DMS 273 (cell line): ENCODE measurements around the gene ZBED5.
"Not testable (repeated sequence)": the region's sequence is repeated elsewhere in the genome, so short reads cannot be mapped to it uniquely, and the experiment has no call there.

Source experiments
- DNase-seq: peaks from one replicate; lab custom pipeline; 2025; ENCODE audit not compliant: unreplicated experiment; lab: John Stamatoyannopoulos, UW

The ZBED5 gene

DNA sequence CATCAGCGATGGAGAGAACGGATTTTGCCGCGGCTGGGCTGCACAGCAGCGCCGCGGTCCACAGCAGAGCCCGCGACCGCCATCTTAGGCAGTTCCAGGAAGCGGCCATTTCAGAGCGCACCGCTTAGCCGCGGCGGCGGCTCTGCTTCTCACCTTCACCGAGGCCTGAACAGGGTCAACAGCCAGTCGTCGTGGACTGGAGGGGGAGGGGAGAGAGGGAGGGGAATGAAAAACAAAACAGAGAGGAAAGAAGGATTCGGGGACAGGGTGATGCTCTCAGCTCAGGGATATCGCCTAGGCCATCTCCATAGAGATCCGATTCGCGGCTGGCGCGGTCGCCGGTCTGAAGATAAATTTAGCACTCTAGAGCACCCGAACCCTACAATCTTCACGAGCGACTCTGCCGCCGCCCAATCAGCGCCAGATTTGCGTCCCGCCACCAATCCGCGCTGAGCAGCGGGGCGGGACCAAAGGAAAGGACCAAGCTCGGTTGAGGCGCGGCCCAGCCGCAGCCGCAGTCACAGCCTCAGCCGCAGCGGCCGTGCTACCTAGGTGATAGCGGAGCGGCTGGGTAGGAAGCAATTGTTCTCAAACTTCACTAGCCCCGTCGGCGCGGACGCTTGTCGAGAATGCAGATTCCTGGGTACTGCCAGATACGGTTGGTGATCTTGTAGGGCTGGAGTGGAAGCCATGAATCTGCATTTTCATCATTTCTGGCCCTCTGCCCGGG lies at the start of gene ZBED5:
TSS of gene ZBED5 (minus strand) at position 345 of the 730 bp plus-strand sequence. CDS start 3,108 bp downstream, outside the sequence.
- peak; percentile 98 for DNase-seq

DNA sequence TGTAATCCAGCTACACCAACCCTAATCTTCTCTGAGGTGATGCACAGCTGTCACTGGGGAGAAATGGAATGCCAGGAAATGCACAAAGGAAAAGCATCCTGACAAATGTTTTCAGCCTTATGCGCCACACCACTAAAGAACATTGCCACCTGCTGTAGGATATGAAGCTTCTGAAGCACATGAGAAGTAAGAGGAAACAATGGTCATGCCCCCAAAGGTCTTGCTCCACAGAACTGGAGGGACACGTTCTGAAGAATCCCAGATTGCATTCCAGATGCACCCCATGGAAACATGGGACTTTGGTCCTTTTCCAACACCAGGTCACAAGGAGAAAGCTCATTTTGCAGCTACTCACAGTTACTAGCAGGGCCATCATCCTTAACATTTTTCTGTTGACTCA lies 48.7 kb upstream of the ZBED5 start:
- DNase-seq: peak; percentile 67

DNA sequence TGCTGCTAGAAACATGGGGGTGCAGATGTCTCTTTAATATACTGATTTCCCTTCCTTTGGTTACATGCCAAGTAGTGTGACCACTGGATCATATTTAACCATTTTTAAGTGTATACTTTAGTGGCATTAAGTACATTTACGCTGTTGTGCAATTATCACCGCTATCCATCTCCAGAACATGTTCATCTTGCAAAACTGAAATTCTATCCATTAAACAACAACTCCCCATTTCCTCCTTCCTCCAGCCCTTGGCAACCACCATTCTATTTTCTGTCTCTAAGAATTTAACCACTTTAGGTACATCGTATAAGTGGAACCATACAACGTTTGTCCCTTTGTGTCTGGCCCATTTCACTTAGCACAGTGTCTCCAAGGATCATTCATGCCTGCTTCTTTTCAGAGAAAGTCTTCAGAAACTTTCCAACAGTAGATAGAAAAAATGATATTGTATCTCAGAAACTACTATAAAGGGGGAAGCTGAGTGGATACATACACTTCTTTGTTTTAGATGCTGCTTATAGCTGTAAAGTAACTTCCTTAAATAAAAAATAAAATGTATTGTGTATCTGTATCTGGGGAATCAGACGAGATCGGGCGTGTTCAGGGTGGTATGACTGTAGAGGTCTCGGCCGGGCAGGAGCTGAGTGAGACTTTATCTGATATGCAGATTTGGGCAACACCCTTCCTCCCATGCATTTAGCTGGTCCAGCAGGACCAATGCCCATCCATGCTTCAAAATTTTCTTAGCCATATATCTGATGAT lies 44.6 kb upstream of the ZBED5 start:
- DNase-seq: no peak

DNA sequence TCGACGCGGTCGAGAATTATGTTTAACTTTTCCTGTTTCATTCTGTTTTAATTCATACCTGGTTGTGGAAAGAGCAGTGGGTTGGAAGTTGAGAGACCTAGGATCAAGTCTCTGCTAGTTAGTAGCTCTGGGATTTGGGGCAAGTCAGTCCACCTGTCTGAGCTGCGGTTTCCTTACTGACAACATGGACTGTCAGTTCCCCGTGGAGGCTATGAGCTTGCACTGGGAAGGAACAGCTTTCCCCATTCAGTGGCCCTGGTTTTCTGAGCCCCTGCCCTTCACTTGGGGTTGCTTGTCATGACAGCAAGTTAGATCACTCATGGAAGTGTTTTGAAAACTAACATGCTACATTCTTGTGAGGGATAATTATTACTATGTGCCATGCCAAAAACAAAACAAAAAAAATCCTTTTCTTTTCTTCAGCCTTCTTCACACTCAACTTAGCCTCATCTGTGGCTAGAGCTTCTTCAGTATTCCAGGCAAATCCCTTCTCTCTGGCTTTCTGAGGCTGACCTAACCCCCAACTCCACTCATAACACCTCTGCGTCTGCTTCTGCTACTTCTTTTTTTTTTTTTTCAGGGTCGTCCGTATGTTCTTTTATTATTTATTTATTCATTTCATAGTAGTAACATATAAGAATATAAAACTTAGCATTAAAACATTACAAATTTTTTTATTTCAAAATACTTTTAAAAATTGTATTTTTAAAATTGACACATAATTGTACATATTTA lies 43.0 kb upstream of the ZBED5 start:
- peak; percentile 49 for DNase-seq

DNA sequence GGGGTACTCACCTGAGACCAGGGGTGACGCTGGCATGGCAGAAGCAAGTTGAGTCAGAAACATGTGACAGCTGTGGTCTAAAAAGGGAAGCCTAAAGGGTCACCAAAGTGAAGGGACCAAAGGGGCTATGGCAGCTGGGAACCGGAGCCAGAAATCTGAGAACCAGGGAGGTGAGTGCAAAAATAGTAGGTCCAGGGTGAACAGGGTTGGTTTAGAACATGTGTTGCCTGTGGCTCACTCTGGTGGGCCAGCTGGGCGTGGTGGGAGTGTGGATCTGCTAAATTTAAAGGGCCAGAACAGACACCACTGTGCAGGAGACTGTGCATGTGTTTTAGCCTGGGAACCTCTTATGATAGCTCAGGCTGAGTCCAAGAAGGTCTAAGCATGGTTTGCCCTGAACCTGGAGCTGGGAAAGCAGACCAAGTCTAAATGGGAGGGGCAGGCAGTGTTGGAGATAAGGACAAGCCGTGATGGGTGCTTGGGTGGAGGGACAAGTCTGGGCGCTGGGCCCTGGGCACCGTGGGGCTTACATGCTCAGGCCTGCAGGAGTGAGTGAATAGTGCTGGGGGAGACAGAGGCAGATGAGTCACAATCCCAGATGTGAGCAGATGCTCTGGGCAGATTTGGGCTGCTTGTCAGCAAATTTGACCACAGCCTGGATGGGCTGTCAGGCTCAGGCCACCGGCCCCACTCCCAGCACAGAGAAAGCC lies 41.4 kb upstream of the ZBED5 start:
- DNase-seq: peak; percentile 74

DNA sequence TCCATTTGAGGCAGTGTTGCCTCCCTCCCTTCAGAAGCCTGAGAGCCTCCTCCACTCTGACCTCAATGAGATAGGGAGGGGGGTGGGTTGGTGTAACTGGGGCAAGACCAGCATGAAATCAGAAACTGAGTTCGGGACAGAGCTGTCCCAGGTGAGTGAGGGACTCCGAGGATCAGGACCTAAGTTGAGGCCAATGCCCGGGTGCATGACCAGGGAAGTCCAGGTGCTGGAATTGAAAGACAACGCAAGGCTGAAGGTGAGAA lies 40.8 kb upstream of the ZBED5 start:
- no peak for DNase-seq

DNA sequence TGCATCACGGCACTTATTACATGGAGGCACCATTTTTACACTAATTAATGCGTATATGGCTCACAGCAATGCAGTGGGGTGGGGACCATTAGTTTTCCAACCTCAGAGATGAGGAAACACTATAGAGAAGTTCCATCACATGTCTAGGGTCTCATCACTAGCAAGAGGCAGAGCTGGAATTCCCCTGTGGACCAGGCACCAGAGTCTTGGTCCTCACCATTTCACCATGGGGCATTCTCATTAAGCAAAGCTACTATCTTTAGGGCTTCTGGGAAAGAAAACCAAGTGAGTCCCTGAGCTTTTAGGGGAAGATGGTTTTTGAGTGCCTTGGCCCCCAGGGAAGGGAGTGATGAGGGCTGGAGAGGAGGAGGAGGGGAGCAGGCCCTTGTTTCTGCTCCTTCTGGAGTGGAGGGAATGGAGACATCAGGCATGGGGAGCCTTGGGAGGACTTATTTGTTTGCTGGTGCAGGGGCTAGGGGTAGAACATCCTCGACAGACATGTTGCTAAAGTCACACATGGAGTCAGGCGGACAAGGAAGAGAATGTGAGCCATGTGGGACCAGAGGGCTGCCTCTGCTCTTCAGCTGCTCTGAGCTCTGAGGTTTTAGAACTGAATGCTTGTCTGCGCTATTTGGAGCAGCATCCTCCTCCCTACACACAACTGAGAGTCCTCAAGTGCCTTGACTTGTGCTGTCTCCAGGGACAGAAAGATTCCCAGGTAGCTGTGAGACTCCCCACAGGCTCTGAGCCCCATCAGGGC lies 40.3 kb upstream of the ZBED5 start:
- no peak for DNase-seq

DNA sequence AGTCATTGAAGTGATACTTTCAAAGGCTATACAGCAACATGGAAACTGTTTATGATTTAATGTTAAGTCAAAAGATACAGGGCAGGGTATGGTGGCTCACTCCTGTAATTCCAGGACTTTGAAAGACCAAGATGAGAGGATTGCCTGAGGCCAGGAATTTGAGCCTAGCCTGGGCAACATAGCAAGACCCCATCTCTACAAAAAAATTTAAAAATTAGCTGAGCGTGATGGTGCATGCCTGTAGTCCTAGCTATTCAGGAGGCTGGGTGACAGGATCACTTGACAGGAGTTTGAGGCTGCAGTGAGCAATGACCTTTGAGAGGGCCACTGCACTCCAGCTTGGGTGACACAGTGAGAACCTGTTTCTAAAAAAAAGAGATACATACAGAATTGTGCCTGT lies 39.3 kb upstream of the ZBED5 start:
- DNase-seq: no peak

DNA sequence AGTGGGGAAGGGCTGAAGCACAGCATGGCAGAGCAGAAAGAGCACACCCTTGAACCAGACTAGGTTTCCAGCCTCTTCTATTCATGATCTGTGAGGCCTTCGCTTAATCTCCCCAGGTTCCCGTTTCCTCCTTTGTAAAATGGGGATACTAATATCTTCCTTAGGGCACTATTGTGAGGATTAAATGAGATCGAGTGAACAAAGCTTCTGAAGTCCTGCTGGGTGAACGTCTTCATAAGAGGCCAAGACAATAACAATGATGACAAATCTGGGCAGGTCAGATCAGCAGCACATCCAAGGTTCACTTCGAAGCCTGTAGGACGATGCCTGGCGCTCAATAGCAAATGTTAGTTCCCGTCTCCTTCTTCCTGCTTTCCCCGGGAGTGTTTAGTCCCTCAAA lies 38.6 kb upstream of the ZBED5 start:
- no peak for DNase-seq

DNA sequence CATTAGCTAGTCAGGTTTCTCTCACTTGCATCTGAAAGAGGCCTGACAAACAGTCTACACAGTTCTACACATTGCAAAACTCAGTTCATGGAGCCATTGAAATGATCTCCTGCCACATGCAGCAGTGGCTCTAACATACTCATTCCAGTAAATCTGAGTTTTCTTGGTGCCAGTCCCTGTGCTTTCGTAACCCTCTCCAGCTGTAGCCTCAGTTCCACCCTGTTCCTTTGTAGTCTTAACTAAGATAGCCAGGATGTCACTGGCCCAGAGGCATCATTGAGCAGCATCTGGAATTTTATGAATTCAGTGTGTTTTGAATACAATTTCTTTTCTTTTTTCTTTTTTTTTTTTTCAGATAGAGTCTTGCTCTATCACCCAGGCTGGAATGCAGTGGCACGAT lies 37.4 kb upstream of the ZBED5 start:
- DNase-seq: no peak

DNA sequence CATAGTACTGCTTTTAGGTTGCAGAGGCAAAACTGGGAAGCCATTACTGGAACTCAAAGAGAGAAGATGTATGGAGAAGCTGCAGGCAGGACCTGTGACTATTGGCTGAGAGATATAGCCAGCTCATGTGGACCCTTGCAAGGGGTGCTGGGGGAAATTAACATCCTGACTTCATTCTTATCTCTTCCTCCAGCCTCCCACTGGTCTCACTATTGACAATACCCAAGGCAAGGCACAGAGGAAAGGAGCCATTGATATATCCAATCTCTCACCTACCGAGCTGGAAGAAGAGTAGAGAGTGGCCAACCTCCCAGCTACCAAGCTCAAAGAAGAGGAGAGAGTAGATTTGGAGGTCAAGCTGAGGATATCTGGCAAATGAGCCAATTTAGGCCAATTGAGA lies 36.8 kb upstream of the ZBED5 start:
- DNase-seq: no peak

DNA sequence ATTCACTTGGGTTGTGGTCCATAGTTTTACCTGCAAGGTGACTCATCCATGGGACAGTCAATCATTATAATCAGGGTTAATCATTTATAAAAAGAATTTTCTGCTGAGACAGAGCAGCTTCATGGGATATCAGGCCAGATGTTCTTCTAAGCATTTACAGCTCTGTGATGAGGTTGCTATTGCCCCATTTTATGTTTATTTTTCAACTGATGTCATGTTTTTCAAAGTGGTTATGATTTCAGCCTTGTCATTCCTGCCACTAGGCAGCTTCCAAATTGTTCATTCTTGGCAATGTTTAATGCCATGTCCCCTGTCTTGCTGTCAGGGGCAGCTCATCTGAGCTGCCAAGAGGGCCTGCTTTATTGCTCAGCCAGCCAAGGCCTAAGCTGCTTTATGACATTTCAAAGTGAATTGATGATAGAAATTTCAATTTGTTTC lies 35.9 kb upstream of the ZBED5 start:
- DNase-seq: no peak

DNA sequence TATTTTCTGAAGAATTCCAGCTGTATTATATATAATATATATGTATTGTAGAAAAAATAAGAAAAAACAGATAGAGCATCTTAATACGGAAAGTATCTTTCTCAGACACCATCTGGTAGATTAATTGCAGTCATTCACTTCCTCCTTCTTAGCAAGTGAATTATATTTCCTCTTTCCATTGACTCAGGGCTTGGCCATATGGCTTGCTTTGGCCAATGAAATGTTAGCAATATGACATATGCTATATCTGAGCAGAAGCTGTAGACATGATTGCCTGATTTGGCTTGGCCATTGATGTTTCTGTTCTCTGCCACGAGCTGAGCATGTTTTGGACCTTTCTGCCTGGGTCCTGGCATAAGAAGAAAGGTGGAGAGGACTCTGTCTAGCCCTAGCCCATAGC lies 34.4 kb upstream of the ZBED5 start:
- DNase-seq: peak; percentile 65

DNA sequence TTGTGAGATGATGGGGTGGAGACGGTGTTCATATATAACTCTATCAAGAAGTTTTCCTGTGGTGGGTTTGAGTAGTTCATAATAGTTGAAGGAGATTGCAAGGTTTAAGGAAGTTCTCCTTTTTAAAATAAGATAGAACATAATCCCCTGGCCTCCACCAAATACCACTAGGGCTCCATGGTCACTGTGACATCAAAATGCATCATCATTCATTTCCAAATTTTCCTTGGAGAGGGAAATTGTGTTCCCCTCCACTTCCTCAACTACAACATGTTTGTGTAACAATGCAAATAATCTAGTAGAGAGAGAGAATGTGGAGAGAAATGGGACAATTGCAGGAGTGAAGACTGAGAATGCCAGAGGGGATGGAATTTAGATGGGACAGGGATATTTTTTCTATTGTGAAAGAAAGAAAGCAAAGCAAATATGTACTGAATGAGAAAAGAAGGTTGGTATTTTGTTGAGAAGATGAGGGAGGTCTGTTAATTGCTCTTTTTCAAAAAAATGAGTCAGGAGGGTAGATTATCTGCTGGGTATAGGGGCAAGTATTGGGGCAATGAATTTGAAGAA lies 33.4 kb upstream of the ZBED5 start:
- DNase-seq: no peak

DNA sequence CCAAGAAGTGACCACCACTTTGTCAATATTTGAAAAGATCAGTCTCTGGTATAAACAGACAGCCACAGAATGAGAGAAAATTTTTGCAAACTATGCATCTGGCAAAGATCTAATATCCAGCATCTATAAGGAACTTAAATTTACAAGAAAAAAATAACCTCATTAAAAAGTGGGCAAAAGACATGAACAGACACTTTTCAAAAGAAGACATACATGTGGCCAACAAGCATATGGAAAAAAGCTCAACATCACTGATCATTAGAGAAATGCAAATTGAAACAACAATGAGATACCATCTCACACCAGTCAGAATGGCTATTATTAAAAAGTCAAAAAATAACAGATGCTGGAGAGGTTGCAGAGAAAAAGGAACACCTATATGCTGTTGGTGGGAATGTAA lies 32.2 kb upstream of the ZBED5 start:
- DNase-seq: not testable (repeated sequence)

DNA sequence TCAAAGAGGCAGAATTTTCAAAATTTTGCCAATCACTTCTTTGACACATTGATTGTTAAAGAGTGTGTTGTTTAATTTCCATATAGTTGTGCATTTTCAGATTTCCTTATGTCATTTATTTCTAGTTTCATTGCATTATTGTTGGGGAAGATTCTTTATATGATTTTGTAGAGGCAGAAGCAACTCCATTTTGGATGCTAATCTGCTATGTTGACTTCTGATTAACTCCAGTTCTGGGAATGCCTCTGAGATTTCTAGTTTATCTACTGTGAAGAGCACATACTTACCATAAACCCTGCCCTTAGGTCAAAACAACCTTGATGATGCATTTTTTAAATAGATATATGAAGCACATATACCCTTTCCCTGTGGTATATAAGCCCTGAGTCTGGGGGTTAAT lies 29.5 kb upstream of the ZBED5 start:
- DNase-seq: no peak

DNA sequence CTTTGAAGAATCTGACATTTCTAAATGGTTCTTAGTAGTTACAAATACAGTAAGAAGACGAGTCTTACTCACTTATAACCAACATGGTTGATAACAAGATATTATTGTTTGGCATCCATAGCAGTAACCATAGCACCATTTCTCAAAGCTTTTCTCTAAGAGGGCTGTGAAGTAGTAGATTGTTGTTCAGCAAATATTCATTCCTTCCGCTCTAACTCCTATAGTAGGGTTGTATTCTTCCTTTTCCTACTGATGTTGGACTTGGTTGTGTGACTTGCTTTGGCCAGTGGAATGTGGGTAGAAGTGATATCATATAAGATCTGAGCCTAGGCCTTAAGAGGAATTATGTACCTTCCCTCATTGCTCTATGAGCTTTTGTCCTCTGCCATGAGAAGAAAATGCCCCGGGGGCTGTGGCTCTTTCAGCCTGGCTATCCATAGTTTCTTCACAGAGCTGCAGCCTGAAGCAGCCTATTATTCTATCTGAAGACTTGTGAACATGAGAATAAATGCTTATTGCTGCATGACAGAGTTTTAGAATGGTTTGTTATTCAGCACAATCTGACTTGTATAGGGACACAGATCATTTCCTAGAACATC lies 28.9 kb upstream of the ZBED5 start:
- no peak for DNase-seq

DNA sequence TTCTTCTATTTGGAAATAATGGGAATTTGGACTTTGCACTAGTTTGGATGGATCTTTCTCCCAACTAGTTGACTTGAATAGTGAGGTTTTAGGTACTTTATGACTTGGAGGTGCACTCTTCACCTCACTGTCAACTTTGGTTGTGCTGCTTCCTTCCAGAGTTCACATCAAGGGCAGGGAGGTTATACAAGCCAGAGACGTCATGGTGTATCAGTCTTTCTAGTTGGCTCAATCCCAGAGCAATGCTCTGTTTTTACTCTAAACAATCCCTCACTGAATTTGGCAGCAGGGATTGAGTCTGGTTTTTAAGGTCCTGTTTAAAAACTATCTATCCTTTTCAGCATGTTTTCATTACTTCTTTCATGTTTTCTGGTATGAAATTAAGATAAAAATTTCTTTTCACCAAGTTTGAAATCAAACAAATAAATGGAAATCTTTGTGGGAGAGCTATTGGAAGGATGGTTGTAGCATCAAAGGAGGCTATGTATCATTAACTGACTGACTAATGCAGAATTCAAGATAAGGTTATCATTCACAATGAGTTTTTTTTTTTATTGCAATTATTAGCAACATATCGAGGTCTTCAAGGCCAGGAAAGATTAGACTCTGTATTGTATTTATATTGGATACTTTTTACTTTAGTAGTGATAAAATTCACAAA lies 28.0 kb upstream of the ZBED5 start:
- DNase-seq: peak; percentile 10

DNA sequence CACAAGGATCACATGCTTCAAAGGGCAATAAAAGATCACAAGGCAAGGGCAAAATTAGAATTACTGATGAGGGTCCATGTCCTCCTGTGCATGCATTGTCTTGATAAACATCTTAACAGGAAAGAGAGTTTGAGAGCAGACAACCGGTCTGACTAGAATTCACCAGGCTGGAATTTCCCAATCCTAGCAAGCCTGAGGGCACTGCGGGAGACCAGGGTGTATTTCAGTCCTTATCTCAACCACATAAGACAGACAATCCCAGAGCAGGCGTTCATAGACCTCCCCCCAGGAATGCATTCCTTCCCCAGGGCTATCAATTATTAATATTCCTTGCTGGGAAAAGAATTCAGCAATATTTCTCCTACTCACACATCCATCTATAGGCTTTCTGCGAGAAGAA lies 26.4 kb upstream of the ZBED5 start:
- not testable (repeated sequence) for DNase-seq
